Activated naive CD8-positive, alpha-beta T cell treated with anti-CD3 and anti-CD28 coated beads, Interleukin-2, amount 10 ng/mL, durations not matched to agents 7 days and 5 days (primary cell): ENCODE data around the gene ACTN1. TPM values are rescaled to one million over a fixed set of nuclear protein-coding genes. Genes with fewer than 3 reads are reported as not detected.

Experiments
- ATAC-seq: fragments of 150-1000 bp; cut with Tn5 transposase; one replicate; pipeline ENCODE4 v1.10.0; 2021; ENCODE audit warnings: low read depth, moderate library complexity
- POLR2A ChIA-PET: fragments of 350-600 bp; sonication (Branson Sonifier 250); formaldehyde crosslinking; loops from one replicate; lab custom pipeline; 2021; ENCODE audit warnings: antibody characterized with exemption; lab: Charles Lee
- DNase-seq: peaks from one replicate; pipeline ENCODE4 v3.0.0; 2021
- H3K27ac Mint-ChIP-seq: one replicate; pipeline ENCODE4 v1.8.0; 2022; ENCODE audit warnings: mild to moderate bottlenecking, mixed read lengths
- H3K27me3 Mint-ChIP-seq: one replicate; pipeline ENCODE4 v1.8.0; 2022; ENCODE audit warnings: mild to moderate bottlenecking, moderate library complexity, mixed read lengths
- H3K36me3 Mint-ChIP-seq: one replicate; pipeline ENCODE4 v1.8.0; 2021; ENCODE audit warnings: mild to moderate bottlenecking, mixed read lengths
- H3K4me1 Mint-ChIP-seq: one replicate; pipeline ENCODE4 v1.8.0; 2021; ENCODE audit warnings: mixed read lengths
- H3K4me3 Mint-ChIP-seq: one replicate; pipeline ENCODE4 v1.8.0; 2022; ENCODE audit warnings: mild to moderate bottlenecking, moderate library complexity, mixed read lengths
- H3K9me3 Mint-ChIP-seq: one replicate; pipeline ENCODE4 v1.8.0; 2021; ENCODE audit warnings: mixed read lengths
- total RNA-seq, 2 experiments: library from RNA; stranded (reverse); gene quantifications; one replicate each; pipeline ENCODE4 v1.2.3, GENCODE V29; 2021

Gene ACTN1
- total RNA-seq, 2 experiments from 2014 or later: 63.8 to 71.5 TPM

DNA sequence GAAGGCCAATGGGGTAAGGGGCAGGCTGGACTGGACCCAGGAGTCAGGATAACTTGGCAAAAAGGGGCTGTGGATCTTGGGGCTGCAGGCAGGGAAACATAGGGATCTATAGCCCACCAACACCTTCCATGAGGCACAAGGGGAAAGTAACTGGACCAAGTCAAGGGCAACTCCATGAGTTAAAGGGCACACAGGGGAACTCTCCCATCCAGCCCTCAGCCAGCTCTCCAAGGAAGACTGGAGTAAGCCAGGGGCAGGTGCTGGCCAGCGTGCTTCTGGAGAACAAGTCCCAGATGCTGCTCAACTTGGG lies 154.9 kb downstream of the ACTN1 start:
- DNase-seq (no peak), ATAC-seq (no peak)
- Mint-ChIP-seq H3K4me3 (no peak overlapping the region), H3K9me3 (no peaks in the 10 kb centered on the region), H3K4me1 (peaks cover 25% of the 10 kb centered on the region), H3K27ac (no peak overlapping the region), H3K36me3 (no peaks in the 10 kb centered on the region), H3K27me3 (peaks cover 2% of the 10 kb centered on the region)
- POLR2A ChIA-PET: no interaction called here

Other genes starting within 250 kb of the ACTN1 start
- 100 to 1,000 TPM; 114 to 130 TPM for gene ZFP36L1, start 186.2 kb downstream of the ACTN1 start, total RNA-seq
- 10 to 100 TPM; 56.1 to 59.0 TPM for gene DCAF5, start 173.8 kb upstream of the ACTN1 start, total RNA-seq
- 1 to 10 TPM; 6.5 to 8.3 TPM for gene EXD2, start 212.2 kb upstream of the ACTN1 start, total RNA-seq